ENCODE results near the gene AKAP8L.

DNA sequence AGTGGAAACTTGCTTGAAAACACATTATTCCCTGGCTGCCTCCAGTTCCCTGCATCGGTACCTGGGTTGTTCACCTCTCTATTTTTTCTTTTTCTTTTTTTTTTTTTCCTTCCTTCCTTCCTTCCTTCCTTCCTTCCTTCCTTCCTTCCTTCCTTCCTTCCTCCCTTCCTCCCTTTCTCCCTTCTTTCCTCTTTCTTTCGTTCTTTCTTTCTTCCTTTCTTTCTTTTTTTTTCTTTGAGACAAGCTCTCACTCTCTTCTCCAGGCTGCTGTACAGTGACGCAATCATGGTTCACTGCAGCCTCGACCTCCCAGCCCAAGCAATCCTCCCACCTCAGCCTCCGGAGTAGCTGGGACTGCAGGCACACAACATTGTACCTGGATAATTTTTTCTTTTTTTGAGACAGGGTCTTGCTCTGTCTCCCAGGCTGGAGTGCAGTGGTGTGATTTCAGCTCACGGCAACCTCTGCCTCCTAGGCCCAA, 49.0 kb upstream of the AKAP8L start:
- TF ChIP-seq CTCF (conservative IDR thresholded peaks at IDR 0.05 in 1 of 2, IDR thresholded peaks at IDR 0.05 in 1 of 2; ENCODE audit: low read depth in 1 of 2, low read length in 2 of 2) (no peak), EZH2 (IDR thresholded peaks at IDR 0.05; ENCODE audit: low read length, missing control alignments) (no peak)

All from fibroblast of lung (primary cell).